Esophagus (tissue), 2 donors: Measurements from ENCODE around the gene FHIT. TPM values are rescaled to one million over a fixed set of nuclear protein-coding genes. Genes with fewer than 3 reads are reported as not detected.
"Not testable (repeated sequence)": the region's sequence is repeated elsewhere in the genome, so short reads cannot be mapped to it uniquely, and the experiment has no call there.

Source experiments
- H3K27ac ChIP-seq, 2 donors: one replicate each; pipeline ENCODE4 v1.5.1; 2013; ENCODE audit warnings: low read depth in 2 of 2, mild to moderate bottlenecking in 2 of 2, inconsistent platforms in 1 of 2, low read length in 1 of 2, moderate library complexity in 1 of 2
- H3K27me3 ChIP-seq, 2 donors: one replicate each; pipeline ENCODE4 v1.6.1; 2013; ENCODE audit warnings: low read length in 2 of 2, control low read depth in 1 of 2, mild to moderate bottlenecking in 1 of 2; ENCODE audit not compliant: insufficient read depth in 2 of 2, control insufficient read depth in 1 of 2
- H3K36me3 ChIP-seq, 2 donors: one replicate each; pipeline ENCODE4 v1.6.1; 2013; ENCODE audit warnings: low read length in 1 of 2; ENCODE audit not compliant: control insufficient read depth in 2 of 2, insufficient read depth in 2 of 2
- H3K4me1 ChIP-seq, 2 donors: one replicate each; pipeline ENCODE4 v1.6.1; 2013; ENCODE audit warnings: low read length in 1 of 2; ENCODE audit not compliant: control insufficient read depth in 2 of 2, insufficient read depth in 2 of 2
- H3K4me3 ChIP-seq, 2 donors: one replicate each; pipeline ENCODE4 v1.5.1; 2013; ENCODE audit warnings: low read length in 2 of 2, mild to moderate bottlenecking in 2 of 2, low read depth in 1 of 2, moderate library complexity in 1 of 2
- H3K9me3 ChIP-seq, 2 donors: one replicate each; pipeline ENCODE4 v1.6.1; 2013; ENCODE audit warnings: mild to moderate bottlenecking in 2 of 2, low read depth in 1 of 2, low read length in 1 of 2, moderate library complexity in 1 of 2; ENCODE audit not compliant: control insufficient read depth in 2 of 2, insufficient read depth in 1 of 2
- WGBS, 2 donors: extraction: QIAGEN DNeasy Blood & Tissue Kit; methylation state at CpG; one replicate each; pipeline ENCODE4 v1.1.7; 2013; 5-methylcytosine and 5-hydroxymethylcytosine counted together
- polyA plus RNA-seq, 2 donors: library from polyadenylated mRNA; stranded (reverse); fragments of 200-250 nt; gene quantifications; one replicate each; pipeline ENCODE4 v1.2.3, GENCODE V29; 2013
- donor health status: healthy with polysubstance abuse.
- donor health status: Bipolar disorder and iron deficiency.

Gene FHIT
- polyA plus RNA-seq, 2 donors: 3.4 to 5.0 TPM

GRCh38 chr3:59810606-59811005 lies 1440.6 kb downstream of the FHIT start:
- Histone ChIP-seq H3K36me3 (no peaks in the 10 kb centered on the region), H3K27me3 (no peaks in the 10 kb centered on the region), H3K4me1 (no peaks in the 10 kb centered on the region), H3K4me3 (no peak overlapping the region), H3K9me3 (no peaks in the 10 kb centered on the region), H3K27ac (no peak overlapping the region)
- 60 to 73% methylated on average over 2 of the region's 2 CpGs for WGBS, 2 donors

- 54 to 62% methylated on average over 8 of the region's 8 CpGs for WGBS, 2 donors
- Histone ChIP-seq H3K36me3 (no peaks in the 10 kb centered on the region), H3K27ac (no peak overlapping the region), H3K4me1 (no peaks in the 10 kb centered on the region), H3K27me3 (no peaks in the 10 kb centered on the region), H3K4me3 (no peak overlapping the region), H3K9me3 (no peaks in the 10 kb centered on the region)
These were observed 1441.4 kb downstream of the FHIT start for GRCh38 chr3:59809710-59810444.

DNA sequence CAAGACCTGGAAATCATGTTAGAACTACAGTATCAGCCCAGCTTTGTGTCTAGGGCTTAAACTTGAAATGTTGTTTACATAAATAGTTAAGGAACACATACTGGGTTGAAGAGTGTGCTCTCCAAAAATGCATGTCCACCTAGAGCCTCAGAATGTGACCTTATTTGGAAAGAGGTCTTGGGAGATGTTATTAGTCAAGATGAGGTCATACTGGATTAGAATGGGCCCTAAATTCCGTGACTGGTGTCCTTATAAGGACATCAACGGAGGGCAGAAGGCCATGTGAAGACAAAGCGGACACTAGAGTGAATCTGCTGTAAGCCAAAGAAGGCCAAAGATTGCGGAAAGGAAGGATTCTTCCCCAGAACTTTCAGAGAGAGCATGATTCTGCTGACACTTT lies 1442.2 kb downstream of the FHIT start:
- H3K27me3 ChIP-seq: no peaks in the 10 kb centered on the region
- no peaks in the 10 kb centered on the region for H3K4me1 ChIP-seq
- no peak overlapping the region for H3K4me3 ChIP-seq
- WGBS, 2 donors: 71 to 77% methylated on average over 4 of the region's 4 CpGs
- no peak overlapping the region for H3K27ac ChIP-seq
- H3K36me3 ChIP-seq: no peaks in the 10 kb centered on the region
- no peaks in the 10 kb centered on the region for H3K9me3 ChIP-seq

- no peaks in the 10 kb centered on the region for H3K27me3 ChIP-seq
- H3K9me3 ChIP-seq: no peaks in the 10 kb centered on the region
- WGBS, 2 donors: 90 to 91% methylated on average over 7 of the region's 7 CpGs
- H3K36me3 ChIP-seq: no peaks in the 10 kb centered on the region
- no peaks in the 10 kb centered on the region for H3K4me1 ChIP-seq
- no peak overlapping the region for H3K27ac ChIP-seq
- no peak overlapping the region for H3K4me3 ChIP-seq
These were observed 1442.8 kb downstream of the FHIT start for GRCh38 chr3:59808446-59808845.

DNA sequence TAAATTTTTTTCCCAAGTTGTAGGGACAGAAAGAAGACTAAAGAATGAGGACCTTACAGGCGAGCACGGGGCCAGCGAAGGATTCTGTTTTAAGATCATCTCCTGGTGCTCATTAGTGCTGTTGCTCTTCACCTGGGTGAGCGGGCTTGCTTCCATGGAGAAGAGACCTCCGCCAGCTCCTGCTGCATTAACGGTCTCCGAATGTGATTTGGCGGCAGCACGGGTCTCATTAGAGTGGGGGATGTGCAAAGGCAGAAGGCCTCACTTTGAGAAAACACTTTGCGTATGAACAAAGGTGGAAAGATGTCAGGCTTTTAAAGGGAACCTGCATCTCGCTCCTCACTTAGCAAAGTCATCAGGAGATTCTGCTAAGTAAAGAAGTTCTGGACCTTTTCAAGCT lies 1448.0 kb downstream of the FHIT start:
- H3K4me1 ChIP-seq: no peaks in the 10 kb centered on the region
- no peaks in the 10 kb centered on the region for H3K9me3 ChIP-seq
- H3K27ac ChIP-seq: no peak overlapping the region
- no peaks in the 10 kb centered on the region for H3K36me3 ChIP-seq
- H3K4me3 ChIP-seq: no peak overlapping the region
- WGBS, 2 donors: 92% methylated on average over 11 of the region's 11 CpGs
- no peaks in the 10 kb centered on the region for H3K27me3 ChIP-seq

DNA sequence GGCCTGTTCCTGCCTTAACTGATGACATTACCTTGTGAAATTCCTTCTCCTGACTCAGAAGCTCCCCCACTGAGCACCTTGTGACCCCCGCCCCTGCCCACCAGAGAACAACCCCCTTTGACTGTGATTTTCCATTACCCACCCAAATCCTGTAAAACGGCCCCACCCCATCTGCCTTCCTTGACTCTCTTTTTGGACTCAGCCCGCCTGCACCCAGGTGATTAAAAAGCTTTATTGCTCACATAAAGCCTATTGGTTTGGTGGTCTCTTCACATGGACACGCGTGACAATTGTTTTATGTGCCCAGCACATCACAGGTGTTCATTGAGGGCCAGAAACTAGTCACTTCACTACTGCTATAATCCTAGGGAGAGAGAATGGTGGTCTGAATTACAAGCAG lies 1448.8 kb downstream of the FHIT start:
- H3K4me1 ChIP-seq, H3K27ac ChIP-seq, H3K36me3 ChIP-seq, H3K27me3 ChIP-seq, H3K9me3 ChIP-seq, H3K4me3 ChIP-seq: not testable (repeated sequence)
- WGBS, 2 donors: 89% methylated on average over 5 of the region's 5 CpGs

GRCh38 chr3:59802045-59802444 lies 1449.2 kb downstream of the FHIT start:
- Histone ChIP-seq H3K4me1 (no peaks in the 10 kb centered on the region), H3K27ac (no peak overlapping the region), H3K36me3 (no peaks in the 10 kb centered on the region), H3K4me3 (no peak overlapping the region), H3K9me3 (no peaks in the 10 kb centered on the region), H3K27me3 (no peaks in the 10 kb centered on the region)
- 88 to 93% methylated on average over 2 of the region's 2 CpGs for WGBS, 2 donors

DNA sequence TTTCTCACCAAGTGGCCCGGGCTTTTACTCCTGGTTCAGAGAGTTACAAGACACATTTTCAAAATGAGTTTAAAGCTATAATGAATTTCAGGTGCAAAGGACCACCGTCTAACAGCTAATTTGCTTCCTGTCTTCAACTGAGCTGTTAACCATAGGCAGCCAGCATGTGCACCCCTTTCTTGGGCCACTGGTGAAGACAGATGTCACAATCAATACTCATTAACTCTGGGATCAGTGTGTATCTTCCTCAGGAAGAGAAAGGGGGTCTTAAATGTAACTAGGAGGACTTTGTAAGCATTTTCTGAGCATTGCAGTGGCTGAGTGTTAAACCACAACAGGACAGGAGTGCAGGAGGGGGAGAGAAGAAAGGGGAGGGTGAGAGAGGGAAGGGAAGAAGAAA lies 1450.8 kb downstream of the FHIT start:
- H3K4me1 ChIP-seq: no peaks in the 10 kb centered on the region
- 56 to 59% methylated on average over 2 of the region's 2 CpGs for WGBS, 2 donors
- H3K4me3 ChIP-seq: no peak overlapping the region
- no peaks in the 10 kb centered on the region for H3K27me3 ChIP-seq
- no peaks in the 10 kb centered on the region for H3K9me3 ChIP-seq
- H3K27ac ChIP-seq: no peak overlapping the region
- no peaks in the 10 kb centered on the region for H3K36me3 ChIP-seq

DNA sequence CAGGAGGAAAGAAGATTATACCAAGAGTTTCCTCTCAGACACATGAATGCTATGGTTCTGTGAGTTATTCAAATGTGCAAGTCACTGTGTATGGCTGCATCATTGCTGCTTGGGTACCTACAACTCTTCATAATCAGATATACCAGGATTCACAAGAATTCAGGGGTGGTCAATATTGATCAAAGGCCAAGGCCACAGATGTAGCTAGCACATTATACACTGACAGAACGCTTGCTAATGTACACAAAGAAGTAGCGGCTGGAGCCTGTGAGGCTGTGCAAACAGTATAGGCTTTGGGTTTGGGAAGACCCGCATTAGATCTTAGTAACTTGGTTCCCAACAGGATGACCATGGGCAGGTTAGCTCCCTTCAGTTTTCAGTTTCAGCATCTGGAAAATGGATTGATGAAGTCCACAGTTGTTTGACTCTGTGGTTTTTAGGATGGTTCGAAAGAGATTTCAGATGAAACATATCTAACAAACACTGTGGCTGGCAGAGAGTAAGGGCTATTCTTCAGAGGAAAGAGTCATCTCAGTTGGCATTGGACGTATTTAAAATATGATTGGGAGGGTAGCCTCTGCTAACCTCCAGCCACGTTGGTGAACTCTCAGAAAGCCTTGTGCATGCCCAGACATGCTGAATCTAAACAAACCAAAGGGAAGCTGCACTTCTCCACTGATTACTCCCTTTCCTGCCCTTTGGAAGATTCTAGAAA lies 1452.7 kb downstream of the FHIT start:
- Histone ChIP-seq H3K36me3 (no peaks in the 10 kb centered on the region), H3K27ac (no peak overlapping the region), H3K9me3 (no peaks in the 10 kb centered on the region), H3K4me1 (no peaks in the 10 kb centered on the region), H3K27me3 (no peaks in the 10 kb centered on the region), H3K4me3 (no peak overlapping the region)
- 77 to 81% methylated on average over 6 of the region's 6 CpGs for WGBS, 2 donors

GRCh38 chr3:59797533-59797932 lies 1453.7 kb downstream of the FHIT start:
- no peak overlapping the region for H3K4me3 ChIP-seq
- no peaks in the 10 kb centered on the region for H3K4me1 ChIP-seq
- H3K27me3 ChIP-seq: no peaks in the 10 kb centered on the region
- H3K27ac ChIP-seq: no peak overlapping the region
- 93 to 96% methylated on average over 5 of the region's 5 CpGs for WGBS, 2 donors
- no peaks in the 10 kb centered on the region for H3K9me3 ChIP-seq
- no peaks in the 10 kb centered on the region for H3K36me3 ChIP-seq
